Activated B cell treated with CpG ODN at 0.5 μM for 24 hours (primary cell): Measurements from ENCODE around the gene INHBC. TPM values are rescaled to one million over a fixed set of nuclear protein-coding genes. Genes with fewer than 3 reads are reported as not detected.

ENCODE experiments used
- ATAC-seq: fragments of 200-7000 bp; cut with Tn5 transposase; one replicate; pipeline ENCODE4 v1.10.0; 2021; ENCODE audit warnings: low read depth, mild to moderate bottlenecking, moderate library complexity
- CTCF ChIA-PET: fragments of 350-600 bp; sonication (Branson Sonifier 250); formaldehyde crosslinking; loops from one replicate; lab custom pipeline; 2021; ENCODE audit warnings: antibody characterized with exemption; lab: Charles Lee
- POLR2A ChIA-PET: fragments of 350-600 bp; sonication (Branson Sonifier 250); formaldehyde crosslinking; loops from one replicate; lab custom pipeline; 2021; ENCODE audit warnings: antibody characterized with exemption; lab: Charles Lee
- DNase-seq: peaks from one replicate; pipeline ENCODE4 v3.0.0; 2022
- H3K27ac Mint-ChIP-seq: one replicate; pipeline ENCODE4 v1.8.0; 2020; ENCODE audit warnings: mixed read lengths
- H3K27me3 Mint-ChIP-seq: one replicate; pipeline ENCODE4 v1.8.0; 2021; ENCODE audit warnings: mixed read lengths
- H3K36me3 Mint-ChIP-seq: one replicate; pipeline ENCODE4 v1.8.0; 2021; ENCODE audit warnings: low read depth, mixed read lengths
- H3K4me1 Mint-ChIP-seq: one replicate; pipeline ENCODE4 v1.8.0; 2021; ENCODE audit warnings: mixed read lengths
- H3K4me3 Mint-ChIP-seq: one replicate; pipeline ENCODE4 v1.8.0; 2020; ENCODE audit warnings: mild to moderate bottlenecking, mixed read lengths
- H3K9me3 Mint-ChIP-seq: one replicate; pipeline ENCODE4 v1.8.0; 2020; ENCODE audit warnings: mixed read lengths
- intact Hi-C: fragments of 100-400 bp; cut with micrococcal nuclease; formaldehyde crosslinking; loops from one replicate; pipeline ENCODE4 v1.15.1; 2024
- total RNA-seq: library from RNA; stranded (reverse); gene quantifications from 2 replicates; pipeline ENCODE4 v1.2.3, GENCODE V29; 2022
- TF ChIP-seq, protein P1 (sequence below): fragments of 200-600 bp; IDR thresholded peaks from one replicate; pipeline ENCODE4 v1.8.0; 2022; ENCODE audit warnings: antibody characterized with exemption, mild to moderate bottlenecking

The INHBC gene
- total RNA-seq, 1 donor from 2014 or later: not detected

DNA sequence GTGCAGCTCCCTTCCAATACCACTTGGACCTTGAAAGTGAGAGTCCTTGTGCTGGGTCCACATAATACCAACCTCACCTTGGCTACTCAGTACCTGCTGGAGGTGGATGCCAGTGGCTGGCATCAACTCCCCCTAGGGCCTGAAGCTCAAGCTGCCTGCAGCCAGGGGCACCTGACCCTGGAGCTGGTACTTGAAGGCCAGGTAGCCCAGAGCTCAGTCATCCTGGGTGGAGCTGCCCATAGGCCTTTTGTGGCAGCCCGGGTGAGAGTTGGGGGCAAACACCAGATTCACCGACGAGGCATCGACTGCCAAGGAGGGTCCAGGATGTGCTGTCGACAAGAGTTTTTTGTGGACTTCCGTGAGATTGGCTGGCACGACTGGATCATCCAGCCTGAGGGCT lies 14.8 kb downstream of the INHBC start:
- H3K27ac Mint-ChIP-seq: no peak overlapping the region
- intact Hi-C loops: no loop called here
- ChIA-PET CTCF (interaction anchor here (1.6 kb wide), 1 partner anchor 185 kb away, joined by 5 read pairs; no protein-coding TSS in a partner anchor), POLR2A (no interaction called here)
- no peak for ATAC-seq
- no peaks in the 10 kb centered on the region for H3K27me3 Mint-ChIP-seq
- H3K4me3 Mint-ChIP-seq: no peak overlapping the region
- no peaks in the 10 kb centered on the region for H3K9me3 Mint-ChIP-seq
- TF ChIP-seq, protein P1, sequence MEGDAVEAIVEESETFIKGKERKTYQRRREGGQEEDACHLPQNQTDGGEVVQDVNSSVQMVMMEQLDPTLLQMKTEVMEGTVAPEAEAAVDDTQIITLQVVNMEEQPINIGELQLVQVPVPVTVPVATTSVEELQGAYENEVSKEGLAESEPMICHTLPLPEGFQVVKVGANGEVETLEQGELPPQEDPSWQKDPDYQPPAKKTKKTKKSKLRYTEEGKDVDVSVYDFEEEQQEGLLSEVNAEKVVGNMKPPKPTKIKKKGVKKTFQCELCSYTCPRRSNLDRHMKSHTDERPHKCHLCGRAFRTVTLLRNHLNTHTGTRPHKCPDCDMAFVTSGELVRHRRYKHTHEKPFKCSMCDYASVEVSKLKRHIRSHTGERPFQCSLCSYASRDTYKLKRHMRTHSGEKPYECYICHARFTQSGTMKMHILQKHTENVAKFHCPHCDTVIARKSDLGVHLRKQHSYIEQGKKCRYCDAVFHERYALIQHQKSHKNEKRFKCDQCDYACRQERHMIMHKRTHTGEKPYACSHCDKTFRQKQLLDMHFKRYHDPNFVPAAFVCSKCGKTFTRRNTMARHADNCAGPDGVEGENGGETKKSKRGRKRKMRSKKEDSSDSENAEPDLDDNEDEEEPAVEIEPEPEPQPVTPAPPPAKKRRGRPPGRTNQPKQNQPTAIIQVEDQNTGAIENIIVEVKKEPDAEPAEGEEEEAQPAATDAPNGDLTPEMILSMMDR: no peak
- peaks cover 5% of the 10 kb centered on the region for H3K4me1 Mint-ChIP-seq
- DNase-seq: no peak
- H3K36me3 Mint-ChIP-seq: no peaks in the 10 kb centered on the region

DNA sequence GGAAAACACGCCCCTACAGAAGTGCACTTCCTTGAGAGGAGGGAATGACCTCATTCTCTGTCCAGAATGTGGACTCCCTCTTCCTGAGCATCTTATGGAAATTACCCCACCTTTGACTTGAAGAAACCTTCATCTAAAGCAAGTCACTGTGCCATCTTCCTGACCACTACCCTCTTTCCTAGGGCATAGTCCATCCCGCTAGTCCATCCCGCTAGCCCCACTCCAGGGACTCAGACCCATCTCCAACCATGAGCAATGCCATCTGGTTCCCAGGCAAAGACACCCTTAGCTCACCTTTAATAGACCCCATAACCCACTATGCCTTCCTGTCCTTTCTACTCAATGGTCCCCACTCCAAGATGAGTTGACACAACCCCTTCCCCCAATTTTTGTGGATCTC lies 15.5 kb downstream of the INHBC start:
- Mint-ChIP-seq H3K4me3 (no peak overlapping the region), H3K36me3 (no peaks in the 10 kb centered on the region), H3K4me1 (peaks cover 5% of the 10 kb centered on the region), H3K9me3 (no peaks in the 10 kb centered on the region), H3K27ac (no peak overlapping the region), H3K27me3 (no peaks in the 10 kb centered on the region)
- ChIA-PET POLR2A (no interaction called here), CTCF (interaction anchor here (0.8 to 1.6 kb wide), 2 partner anchors 186 to 236 kb away, joined by 3 to 5 read pairs; no protein-coding TSS in a partner anchor)
- ATAC-seq (no peak), DNase-seq (no peak)
- TF ChIP-seq, protein P1: no peak
- intact Hi-C loops: loop anchor here (10.0 kb wide), 1 partner anchor 325 kb away; the partner anchor contains the start of gene LRP1

DNA sequence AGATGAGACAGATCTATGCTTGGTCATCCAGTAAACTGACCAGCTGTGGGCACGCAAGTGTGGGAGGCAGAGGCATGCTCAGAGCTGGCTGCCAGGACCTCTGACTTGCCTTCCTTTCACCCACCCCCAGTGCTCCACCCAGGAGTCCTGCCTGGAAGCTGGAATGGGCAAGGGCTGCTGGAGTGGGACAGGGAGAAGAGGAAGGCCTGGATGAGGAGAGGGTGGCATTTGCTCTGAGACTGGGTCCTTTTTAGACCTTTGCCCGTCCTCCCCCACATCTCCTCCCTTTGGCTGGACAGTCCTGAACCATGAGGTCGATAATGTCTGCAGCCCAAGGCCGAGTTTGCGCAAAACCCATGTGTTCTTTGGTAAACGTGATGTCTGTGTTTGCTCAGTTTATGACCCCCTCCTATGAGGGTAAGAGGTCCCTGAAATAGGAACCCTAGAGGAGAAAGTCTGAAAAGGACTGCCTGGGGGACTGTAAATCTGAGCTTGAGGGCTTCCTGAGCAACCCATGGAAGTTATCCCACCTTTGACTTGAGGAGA lies 16.7 kb downstream of the INHBC start:
- no peaks in the 10 kb centered on the region for H3K36me3 Mint-ChIP-seq
- no peak for ATAC-seq
- H3K9me3 Mint-ChIP-seq: no peaks in the 10 kb centered on the region
- ChIA-PET CTCF (interaction anchor here (1.3 to 5.4 kb wide), 5 partner anchors 17 to 208 kb away, joined by 3 to 58 read pairs (median 9); partner anchors contain the start of gene INHBC), POLR2A (interaction anchor here (0.6 kb wide), 1 partner anchor 28 kb away, joined by 3 read pairs; the partner anchor contains the start of gene ARHGAP9)
- H3K4me1 Mint-ChIP-seq: peaks cover 9% of the 10 kb centered on the region
- TF ChIP-seq, protein P1: no peak
- no peak for DNase-seq
- H3K27ac Mint-ChIP-seq: no peak overlapping the region
- intact Hi-C loops: loop anchor here (10.0 kb wide), 1 partner anchor 327 kb away; the partner anchor contains the start of gene LRP1
- no peaks in the 10 kb centered on the region for H3K27me3 Mint-ChIP-seq
- H3K4me3 Mint-ChIP-seq: no peak overlapping the region

DNA sequence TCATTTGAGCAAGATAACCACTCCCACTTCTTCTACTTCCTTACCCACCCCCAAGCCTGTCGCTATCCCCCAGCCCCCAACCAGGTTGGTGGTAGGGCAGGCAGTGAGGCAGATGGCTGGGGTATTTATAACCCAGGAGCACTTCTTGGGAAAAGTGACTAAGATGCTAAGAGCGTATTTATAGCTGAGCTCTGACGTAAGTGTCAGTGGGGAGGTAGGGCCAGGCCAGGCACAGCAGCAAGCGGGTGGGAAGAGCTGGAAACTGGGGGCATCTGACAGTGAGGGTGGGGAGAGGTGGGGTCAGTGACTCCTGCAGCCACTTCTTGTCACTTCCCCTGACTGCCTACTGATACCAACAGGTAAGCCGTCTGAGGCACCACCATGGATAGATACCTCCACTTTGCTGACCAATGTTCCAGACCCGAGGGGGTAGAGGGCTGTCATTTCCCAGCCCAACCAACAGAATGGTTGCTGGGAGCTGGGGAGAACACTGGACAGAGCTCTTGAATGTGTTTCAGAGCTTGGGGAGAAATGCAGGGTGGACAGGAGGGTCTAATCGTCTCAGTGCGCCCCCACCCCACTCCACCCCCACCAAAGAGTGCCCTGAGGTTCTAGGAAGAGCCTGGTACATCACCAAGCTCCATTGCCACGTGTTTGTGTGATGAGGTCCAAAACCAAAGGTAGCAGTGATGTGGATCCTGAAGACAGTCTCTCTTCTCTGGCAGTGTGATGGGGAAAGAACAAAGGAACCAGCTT lies 17.8 kb downstream of the INHBC start:
- H3K4me3 Mint-ChIP-seq: no peak overlapping the region
- TF ChIP-seq, protein P1: no peak
- ChIA-PET POLR2A (interaction anchor here (0.6 to 1.3 kb wide), 5 partner anchors 9 to 328 kb away, joined by 3 to 5 read pairs (median 4); no protein-coding TSS in a partner anchor), CTCF (interaction anchor here (0.7 to 5.4 kb wide), 17 partner anchors 9 to 340 kb away, joined by 3 to 67 read pairs (median 4); partner anchors contain the start of genes INHBC and STAT6)
- ATAC-seq (no peak), DNase-seq (no peak)
- peaks cover 9% of the 10 kb centered on the region for H3K4me1 Mint-ChIP-seq
- no peaks in the 10 kb centered on the region for H3K27me3 Mint-ChIP-seq
- H3K36me3 Mint-ChIP-seq: no peaks in the 10 kb centered on the region
- H3K27ac Mint-ChIP-seq: no peak overlapping the region
- no peaks in the 10 kb centered on the region for H3K9me3 Mint-ChIP-seq
- intact Hi-C loops: loop anchor here (10.0 kb wide), 1 partner anchor 328 kb away; the partner anchor contains the start of gene LRP1
